Left ventricle myocardium inferior (tissue), 1 donor: Measurements from ENCODE around the gene CCND1. TPM values are rescaled to one million over a fixed set of nuclear protein-coding genes. Genes with fewer than 3 reads are reported as not detected.

Experiments used
- DNase-seq: peaks from one replicate; pipeline ENCODE4 v3.0.0-alpha.2; 2020
- H3K27ac ChIP-seq: fragments of 200-600 bp; replicated peaks from 2 replicates; pipeline ENCODE4 v1.8.0; 2021
- H3K27me3 ChIP-seq: fragments of 200-600 bp; 2 replicates; pipeline ENCODE4 v1.8.0; 2021; ENCODE audit warnings: low read depth
- H3K36me3 ChIP-seq: fragments of 200-600 bp; 2 replicates; pipeline ENCODE4 v1.8.0; 2021
- H3K4me1 ChIP-seq: fragments of 200-600 bp; 2 replicates; pipeline ENCODE4 v1.8.0; 2021
- H3K4me3 ChIP-seq: fragments of 200-600 bp; 2 replicates; pipeline ENCODE4 v1.8.0; 2021; ENCODE audit warnings: mild to moderate bottlenecking, moderate library complexity
- H3K9me3 ChIP-seq: fragments of 200-600 bp; replicated peaks from 2 replicates; pipeline ENCODE4 v1.8.0; 2021
- intact Hi-C: fragments of 100-400 bp; cut with micrococcal nuclease; formaldehyde crosslinking; loops from one replicate; pipeline ENCODE4 v1.11.0; 2022
- total RNA-seq: library from RNA; stranded (reverse); fragmentation: NEBNext Ultra II Directional; extraction: Animal tissue kit (Norgen Biotek cat#: 25700); gene quantifications from one replicate; pipeline ENCODE4 v1.2.1, GENCODE V29; 2021
- TF ChIP-seq, protein P1 (sequence below): fragments of 200-600 bp; IDR thresholded peaks from 2 replicates; pipeline ENCODE4 v1.8.0; 2021; ENCODE audit warnings: antibody characterized with exemption, mild to moderate bottlenecking, borderline replicate concordance
- donor health status: DM: no; HTN: yes; CAD: no; lungs with severe emphysema.

Gene CCND1
- total RNA-seq, 1 donor from 2014 or later: 160 TPM

DNA sequence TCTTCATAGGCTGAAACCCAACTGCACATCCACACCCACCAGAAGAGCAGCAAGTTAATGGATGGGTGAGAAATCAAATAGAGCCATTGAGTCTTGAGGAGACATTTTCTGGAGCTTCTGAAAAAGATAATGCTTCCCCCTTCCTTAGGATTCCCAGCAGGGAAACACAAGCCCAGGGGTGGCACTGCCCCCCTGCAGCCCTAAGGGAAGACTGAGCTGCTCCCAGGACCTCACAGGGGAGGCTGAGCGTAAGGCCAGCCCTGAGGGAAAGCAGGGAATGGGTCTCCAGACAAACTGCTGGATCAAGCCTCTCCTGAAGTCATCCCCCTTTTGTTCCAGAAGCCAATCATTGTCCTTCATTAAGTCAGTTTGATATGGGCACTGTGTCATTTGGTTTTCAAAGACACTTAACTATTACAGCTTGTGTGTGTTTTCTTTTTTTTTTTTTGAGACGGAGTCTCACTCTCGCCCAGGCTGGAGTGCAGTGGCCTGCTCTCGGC is 19.1 kb downstream of the CCND1 start:
- TF ChIP-seq, protein P1, sequence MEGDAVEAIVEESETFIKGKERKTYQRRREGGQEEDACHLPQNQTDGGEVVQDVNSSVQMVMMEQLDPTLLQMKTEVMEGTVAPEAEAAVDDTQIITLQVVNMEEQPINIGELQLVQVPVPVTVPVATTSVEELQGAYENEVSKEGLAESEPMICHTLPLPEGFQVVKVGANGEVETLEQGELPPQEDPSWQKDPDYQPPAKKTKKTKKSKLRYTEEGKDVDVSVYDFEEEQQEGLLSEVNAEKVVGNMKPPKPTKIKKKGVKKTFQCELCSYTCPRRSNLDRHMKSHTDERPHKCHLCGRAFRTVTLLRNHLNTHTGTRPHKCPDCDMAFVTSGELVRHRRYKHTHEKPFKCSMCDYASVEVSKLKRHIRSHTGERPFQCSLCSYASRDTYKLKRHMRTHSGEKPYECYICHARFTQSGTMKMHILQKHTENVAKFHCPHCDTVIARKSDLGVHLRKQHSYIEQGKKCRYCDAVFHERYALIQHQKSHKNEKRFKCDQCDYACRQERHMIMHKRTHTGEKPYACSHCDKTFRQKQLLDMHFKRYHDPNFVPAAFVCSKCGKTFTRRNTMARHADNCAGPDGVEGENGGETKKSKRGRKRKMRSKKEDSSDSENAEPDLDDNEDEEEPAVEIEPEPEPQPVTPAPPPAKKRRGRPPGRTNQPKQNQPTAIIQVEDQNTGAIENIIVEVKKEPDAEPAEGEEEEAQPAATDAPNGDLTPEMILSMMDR: no peak
- Histone ChIP-seq H3K4me3 (no peak overlapping the region), H3K9me3 (no peaks in the 10 kb centered on the region), H3K27me3 (no peaks in the 10 kb centered on the region), H3K4me1 (peaks cover 6% of the 10 kb centered on the region), H3K36me3 (peaks cover 28% of the 10 kb centered on the region), H3K27ac (no peak overlapping the region)
- no peak for DNase-seq
- intact Hi-C loops: no loop called here

GRCh38 chr11:69661413-69661715 is 20.4 kb downstream of the CCND1 start:
- Histone ChIP-seq H3K9me3 (no peaks in the 10 kb centered on the region), H3K27ac (no peak overlapping the region), H3K4me3 (no peak overlapping the region), H3K27me3 (no peaks in the 10 kb centered on the region), H3K4me1 (peaks cover 6% of the 10 kb centered on the region), H3K36me3 (peaks cover 40% of the 10 kb centered on the region)
- TF ChIP-seq, protein P1: no peak
- intact Hi-C loops: no loop called here
- DNase-seq: no peak

- H3K36me3 ChIP-seq: peaks cover 48% of the 10 kb centered on the region
These were observed 21.2 kb downstream of the CCND1 start for GRCh38 chr11:69662021-69662698.

GRCh38 chr11:69662806-69663205 is 21.9 kb downstream of the CCND1 start:
- Histone ChIP-seq H3K9me3 (no peaks in the 10 kb centered on the region), H3K4me3 (no peak overlapping the region), H3K27me3 (no peaks in the 10 kb centered on the region), H3K36me3 (peaks cover 54% of the 10 kb centered on the region), H3K4me1 (peaks cover 6% of the 10 kb centered on the region), H3K27ac (no peak overlapping the region)
- intact Hi-C loops: no loop called here
- no peak for DNase-seq
- TF ChIP-seq, protein P1: no peak

More at GRCh38 chr11:69662021-69662698, 21.2 kb downstream of the CCND1 start:
- H3K4me3 ChIP-seq: no peak overlapping the region
- TF ChIP-seq, protein P1: no peak
- no peaks in the 10 kb centered on the region for H3K27me3 ChIP-seq
- no peak for DNase-seq
- intact Hi-C loops: no loop called here
- peaks cover 6% of the 10 kb centered on the region for H3K4me1 ChIP-seq
- no peak overlapping the region for H3K27ac ChIP-seq
- H3K9me3 ChIP-seq: no peaks in the 10 kb centered on the region

- H3K4me3 ChIP-seq: no peak overlapping the region
- H3K9me3 ChIP-seq: no peaks in the 10 kb centered on the region
- no peaks in the 10 kb centered on the region for H3K27me3 ChIP-seq
- intact Hi-C loops: no loop called here
- no peak for DNase-seq
- TF ChIP-seq, protein P1: no peak
- peaks cover 59% of the 10 kb centered on the region for H3K36me3 ChIP-seq
- H3K4me1 ChIP-seq: peaks cover 6% of the 10 kb centered on the region
- no peak overlapping the region for H3K27ac ChIP-seq
These were observed 22.4 kb downstream of the CCND1 start for GRCh38 chr11:69663326-69663725.
